NCI-H2196 treated with DMSO at 0.1 percent for 48 hours (cell line): ENCODE data around the gene CDKN1B.
A peak's percentile ranks its signal among the peaks of the same experiment; 100 is the strongest.
"Not testable (repeated sequence)": the region's sequence is repeated elsewhere in the genome, so short reads cannot be mapped to it uniquely, and the experiment has no call there.

Source experiments
- DNase-seq: peaks from one replicate; lab custom pipeline; 2025; ENCODE audit not compliant: unreplicated experiment; lab: John Stamatoyannopoulos, UW

CDKN1B gene

GRCh38 chr12:12723681-12724420, 6.7 kb downstream of the CDKN1B start:
- DNase-seq = no peak

GRCh38 chr12:12724421-12725085, 7.4 kb downstream of the CDKN1B start:
- no peak for DNase-seq

GRCh38 chr12:12725086-12725955, 8.2 kb downstream of the CDKN1B start:
- peak; percentile 67 for DNase-seq

- no peak for DNase-seq
Observed at GRCh38 chr12:12725956-12726554, 8.9 kb downstream of the CDKN1B start.

GRCh38 chr12:12726555-12727093, 9.5 kb downstream of the CDKN1B start:
- no peak for DNase-seq

GRCh38 chr12:12731178-12731577, 14.0 kb downstream of the CDKN1B start:
- DNase-seq = no peak

- no peak for DNase-seq
Observed at GRCh38 chr12:12731785-12732184, 14.6 kb downstream of the CDKN1B start.

- DNase-seq = no peak
Observed at GRCh38 chr12:12733118-12733517, 15.9 kb downstream of the CDKN1B start.

GRCh38 chr12:12734054-12734453, 16.9 kb downstream of the CDKN1B start:
- no peak for DNase-seq

GRCh38 chr12:12734561-12735071, 17.4 kb downstream of the CDKN1B start:
- DNase-seq = no peak

GRCh38 chr12:12735301-12735700, 18.1 kb downstream of the CDKN1B start:
- no peak for DNase-seq

GRCh38 chr12:12736759-12737676, 19.9 kb downstream of the CDKN1B start:
- DNase-seq = no peak

- not testable (repeated sequence) for DNase-seq
Observed at GRCh38 chr12:12738152-12738551, 21.0 kb downstream of the CDKN1B start.

GRCh38 chr12:12741660-12742059, 24.5 kb downstream of the CDKN1B start:
- DNase-seq = no peak

GRCh38 chr12:12744546-12745305, 27.6 kb downstream of the CDKN1B start:
- DNase-seq = no peak

- no peak for DNase-seq
Observed at GRCh38 chr12:12745576-12746211, 28.5 kb downstream of the CDKN1B start.

GRCh38 chr12:12747278-12747677, 30.1 kb downstream of the CDKN1B start:
- no peak for DNase-seq

- no peak for DNase-seq
Observed at GRCh38 chr12:12748044-12748443, 30.9 kb downstream of the CDKN1B start.
